MM.1S (cell line): ENCODE measurements around the gene DCST1.

Experiments
- DNase-seq: peaks from one replicate; pipeline ENCODE4 v3.0.0-alpha.2; 2015
- H2AFZ ChIP-seq: fragments of 300-600 bp; sonication (generic); 2 replicates; pipeline ENCODE4 v1.6.0; 2016; ENCODE audit warnings: antibody characterized with exemption, low read length
- H3F3A ChIP-seq: fragments of 300-600 bp; sonication (generic); 2 replicates; pipeline ENCODE4 v1.6.1; 2016; ENCODE audit warnings: mild to moderate bottlenecking, antibody characterized with exemption, low read length, moderate library complexity, mixed read lengths; ENCODE audit not compliant: insufficient read depth
- H3K27ac ChIP-seq: fragments of 300-600 bp; sonication (generic); 2 replicates; pipeline ENCODE4 v1.5.1; 2016; ENCODE audit warnings: mild to moderate bottlenecking, low read length
- H3K27me3 ChIP-seq: fragments of 300-600 bp; sonication (generic); replicated peaks from 2 replicates; pipeline ENCODE4 v1.6.0; 2016; ENCODE audit warnings: low read length; ENCODE audit not compliant: insufficient read depth
- H3K36me3 ChIP-seq: fragments of 300-600 bp; sonication (generic); replicated peaks from 2 replicates; pipeline ENCODE4 v1.6.1; 2016; ENCODE audit warnings: mild to moderate bottlenecking, low read length, mixed read lengths; ENCODE audit not compliant: insufficient read depth
- H3K4me1 ChIP-seq: fragments of 300-600 bp; sonication (generic); 2 replicates; pipeline ENCODE4 v1.6.1; 2016; ENCODE audit warnings: low read length, mixed read lengths
- H3K4me2 ChIP-seq: fragments of 300-600 bp; sonication (generic); 2 replicates; pipeline ENCODE4 v1.6.0; 2016; ENCODE audit warnings: low read depth, low read length
- H3K4me3 ChIP-seq: fragments of 300-600 bp; sonication (generic); 2 replicates; pipeline ENCODE4 v1.5.1; 2016; ENCODE audit warnings: low read length, mixed read lengths
- H3K79me2 ChIP-seq: fragments of 300-600 bp; sonication (generic); 2 replicates; pipeline ENCODE4 v1.6.1; 2016; ENCODE audit warnings: mixed run types, low read length, mixed read lengths
- H3K9ac ChIP-seq: fragments of 300-600 bp; sonication (generic); 2 replicates; pipeline ENCODE4 v1.6.1; 2016; ENCODE audit warnings: low read length, mixed read lengths
- H3K9me2 ChIP-seq: fragments of 300-600 bp; sonication (generic); replicated peaks from 2 replicates; pipeline ENCODE4 v1.6.1; 2016; ENCODE audit warnings: mild to moderate bottlenecking, low read length, mixed read lengths; ENCODE audit not compliant: insufficient read depth
- H3K9me3 ChIP-seq: fragments of 300-600 bp; sonication (generic); replicated peaks from 2 replicates; pipeline ENCODE4 v1.6.1; 2016; ENCODE audit warnings: mild to moderate bottlenecking, low read length, mixed read lengths; ENCODE audit not compliant: insufficient read depth
- H4K20me1 ChIP-seq: fragments of 300-600 bp; sonication (generic); 2 replicates; pipeline ENCODE4 v1.6.1; 2016; ENCODE audit warnings: mild to moderate bottlenecking, low read length, moderate library complexity, mixed read lengths; ENCODE audit not compliant: insufficient read depth
- EZH2 ChIP-seq: fragments of 300-600 bp; sonication (generic); optimal IDR thresholded peaks from 2 replicates; pipeline ENCODE3; 2017; ENCODE audit warnings: low read depth, mild to moderate bottlenecking, antibody characterized with exemption, low read length, mixed read lengths
- EZH2phosphoT487 ChIP-seq: fragments of 300-600 bp; sonication (generic); IDR thresholded peaks from 2 replicates; pipeline ENCODE4 v1.6.1; 2018; ENCODE audit warnings: antibody characterized with exemption, low read length
- TF ChIP-seq, protein P1 (sequence below): fragments of 300-600 bp; sonication (generic); IDR thresholded peaks from 2 replicates; pipeline ENCODE4 v1.5.1; 2016; ENCODE audit warnings: antibody characterized with exemption, low read length, mixed read lengths

DCST1 gene

DNA sequence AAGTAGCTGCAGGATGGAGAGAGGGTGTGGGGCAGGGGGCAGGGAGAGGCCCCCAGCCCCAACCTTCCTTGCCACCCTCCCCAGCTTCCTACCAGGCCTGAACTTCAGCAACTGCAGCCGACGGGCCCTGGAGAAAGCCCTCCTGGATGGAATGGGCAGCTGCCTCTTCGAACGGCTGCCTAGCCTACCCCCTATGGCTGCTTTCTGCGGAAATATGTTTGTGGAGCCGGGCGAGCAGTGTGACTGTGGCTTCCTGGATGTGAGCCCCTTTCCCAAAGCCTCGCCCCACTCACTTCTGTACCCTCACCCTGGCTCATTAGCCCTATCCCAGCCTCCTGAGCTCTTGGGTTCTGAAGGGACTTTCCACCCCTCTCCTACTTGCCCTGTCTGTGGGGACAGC is 23.5 kb downstream of the DCST1 start:
- no peaks in the 10 kb centered on the region for H3F3A ChIP-seq

DNA sequence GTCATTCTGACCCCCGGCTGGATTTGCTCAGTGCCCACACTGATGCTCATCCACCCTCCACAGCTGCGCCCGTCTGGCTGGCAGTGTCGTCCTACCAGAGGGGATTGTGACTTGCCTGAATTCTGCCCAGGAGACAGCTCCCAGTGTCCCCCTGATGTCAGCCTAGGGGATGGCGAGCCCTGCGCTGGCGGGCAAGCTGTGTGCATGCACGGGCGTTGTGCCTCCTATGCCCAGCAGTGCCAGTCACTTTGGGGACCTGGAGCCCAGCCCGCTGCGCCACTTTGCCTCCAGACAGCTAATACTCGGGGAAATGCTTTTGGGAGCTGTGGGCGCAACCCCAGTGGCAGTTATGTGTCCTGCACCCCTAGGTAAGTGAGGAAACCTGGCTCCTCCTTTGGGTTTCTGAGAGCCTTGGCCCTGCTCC is 24.2 kb downstream of the DCST1 start:
- H3K9me3 ChIP-seq, result no peaks in the 10 kb centered on the region
- H3K27ac ChIP-seq, result no peak overlapping the region
- no peak overlapping the region for H3K4me3 ChIP-seq
- peaks cover 2% of the 10 kb centered on the region; the same call in 1 of the 2 replicates for H3K36me3 ChIP-seq
- H3K79me2 ChIP-seq, result peaks cover 18% of the 10 kb centered on the region
- H3K27me3 ChIP-seq, result no peaks in the 10 kb centered on the region
- peaks cover 10% of the 10 kb centered on the region for H3K4me1 ChIP-seq
- TF ChIP-seq, protein P1, sequence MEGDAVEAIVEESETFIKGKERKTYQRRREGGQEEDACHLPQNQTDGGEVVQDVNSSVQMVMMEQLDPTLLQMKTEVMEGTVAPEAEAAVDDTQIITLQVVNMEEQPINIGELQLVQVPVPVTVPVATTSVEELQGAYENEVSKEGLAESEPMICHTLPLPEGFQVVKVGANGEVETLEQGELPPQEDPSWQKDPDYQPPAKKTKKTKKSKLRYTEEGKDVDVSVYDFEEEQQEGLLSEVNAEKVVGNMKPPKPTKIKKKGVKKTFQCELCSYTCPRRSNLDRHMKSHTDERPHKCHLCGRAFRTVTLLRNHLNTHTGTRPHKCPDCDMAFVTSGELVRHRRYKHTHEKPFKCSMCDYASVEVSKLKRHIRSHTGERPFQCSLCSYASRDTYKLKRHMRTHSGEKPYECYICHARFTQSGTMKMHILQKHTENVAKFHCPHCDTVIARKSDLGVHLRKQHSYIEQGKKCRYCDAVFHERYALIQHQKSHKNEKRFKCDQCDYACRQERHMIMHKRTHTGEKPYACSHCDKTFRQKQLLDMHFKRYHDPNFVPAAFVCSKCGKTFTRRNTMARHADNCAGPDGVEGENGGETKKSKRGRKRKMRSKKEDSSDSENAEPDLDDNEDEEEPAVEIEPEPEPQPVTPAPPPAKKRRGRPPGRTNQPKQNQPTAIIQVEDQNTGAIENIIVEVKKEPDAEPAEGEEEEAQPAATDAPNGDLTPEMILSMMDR, result peak; percentile 19; the same call in 1 of the 2 replicates
- TF ChIP-seq EZH2 (no peak), EZH2phosphoT487 (no peak)
- no peak for DNase-seq
- H3K4me2 ChIP-seq, result no peak overlapping the region
- H3K9ac ChIP-seq, result no peak overlapping the region
- H3F3A ChIP-seq, result 0 out of 2 replicates have a peak, but pooled peaks cover 2% of the 10 kb centered on the region
- no peaks in the 10 kb centered on the region for H3K9me2 ChIP-seq
- no peak overlapping the region for H2AFZ ChIP-seq
- no peaks in the 10 kb centered on the region for H4K20me1 ChIP-seq

More for the DNA sequence above, 23.5 kb downstream of the DCST1 start:
- Histone ChIP-seq H3K9me3 (no peaks in the 10 kb centered on the region), H3K4me2 (no peak overlapping the region), H3K36me3 (peaks cover 2% of the 10 kb centered on the region; the same call in 1 of the 2 replicates), H3K4me1 (peaks cover 13% of the 10 kb centered on the region), H3K27me3 (no peaks in the 10 kb centered on the region), H2AFZ (no peak overlapping the region), H3K79me2 (peaks cover 25% of the 10 kb centered on the region), H4K20me1 (no peaks in the 10 kb centered on the region), H3K4me3 (no peak overlapping the region), H3K9ac (no peak overlapping the region), H3K9me2 (no peaks in the 10 kb centered on the region), H3K27ac (no peak overlapping the region)
- DNase-seq, result no peak
- TF ChIP-seq, protein P1, result no peak
- TF ChIP-seq EZH2phosphoT487 (no peak), EZH2 (no peak)

DNA sequence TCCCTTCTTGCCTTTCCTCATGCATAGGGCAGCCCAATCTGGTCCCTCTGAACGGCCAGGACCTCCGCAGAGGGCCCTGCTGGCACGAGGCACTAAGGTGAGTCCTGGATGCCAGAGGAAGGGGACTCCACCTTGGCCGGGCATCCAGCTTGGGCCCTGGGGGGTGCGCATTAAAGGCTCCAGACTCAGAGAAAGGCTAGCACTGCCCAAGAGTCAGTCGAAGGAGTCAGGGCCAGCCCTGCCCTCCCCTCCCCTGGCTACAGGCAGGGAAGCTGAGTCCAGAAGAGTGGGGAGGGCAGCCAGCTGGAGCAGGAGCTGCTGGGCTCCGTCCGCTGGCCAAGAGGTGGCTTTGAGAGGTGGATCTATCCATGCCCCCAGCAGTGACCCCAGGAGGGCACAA is 27.1 kb downstream of the DCST1 start:
- no peak overlapping the region for H3K4me2 ChIP-seq
- H3K4me3 ChIP-seq, result no peak overlapping the region
- H3K9me3 ChIP-seq, result no peaks in the 10 kb centered on the region
- TF ChIP-seq, protein P1, result no peak
- TF ChIP-seq EZH2, result no peak
- TF ChIP-seq EZH2phosphoT487, result no peak
- no peak overlapping the region for H3K9ac ChIP-seq
- H3K79me2 ChIP-seq, result 0 out of 2 replicates have a peak, but pooled peaks cover 8% of the 10 kb centered on the region
- DNase-seq, result no peak
- H3K27me3 ChIP-seq, result no peaks in the 10 kb centered on the region
- H4K20me1 ChIP-seq, result no peaks in the 10 kb centered on the region
- H3K27ac ChIP-seq, result no peak overlapping the region
- H3F3A ChIP-seq, result peaks cover 17% of the 10 kb centered on the region
- peaks cover 13% of the 10 kb centered on the region for H3K4me1 ChIP-seq
- H3K36me3 ChIP-seq, result peaks cover 2% of the 10 kb centered on the region; the same call in 1 of the 2 replicates
- H2AFZ ChIP-seq, result no peak overlapping the region
- H3K9me2 ChIP-seq, result no peaks in the 10 kb centered on the region
